GM12801 (cell line): Measurements from ENCODE around the gene WRAP53.

ENCODE experiments used
- CTCF ChIP-seq: IDR thresholded peaks from one replicate; pipeline ENCODE4 v1.5.1; 2011; ENCODE audit warnings: control low read depth; ENCODE audit not compliant: insufficient read length; ENCODE audit errors: extremely low read depth

The WRAP53 gene

DNA sequence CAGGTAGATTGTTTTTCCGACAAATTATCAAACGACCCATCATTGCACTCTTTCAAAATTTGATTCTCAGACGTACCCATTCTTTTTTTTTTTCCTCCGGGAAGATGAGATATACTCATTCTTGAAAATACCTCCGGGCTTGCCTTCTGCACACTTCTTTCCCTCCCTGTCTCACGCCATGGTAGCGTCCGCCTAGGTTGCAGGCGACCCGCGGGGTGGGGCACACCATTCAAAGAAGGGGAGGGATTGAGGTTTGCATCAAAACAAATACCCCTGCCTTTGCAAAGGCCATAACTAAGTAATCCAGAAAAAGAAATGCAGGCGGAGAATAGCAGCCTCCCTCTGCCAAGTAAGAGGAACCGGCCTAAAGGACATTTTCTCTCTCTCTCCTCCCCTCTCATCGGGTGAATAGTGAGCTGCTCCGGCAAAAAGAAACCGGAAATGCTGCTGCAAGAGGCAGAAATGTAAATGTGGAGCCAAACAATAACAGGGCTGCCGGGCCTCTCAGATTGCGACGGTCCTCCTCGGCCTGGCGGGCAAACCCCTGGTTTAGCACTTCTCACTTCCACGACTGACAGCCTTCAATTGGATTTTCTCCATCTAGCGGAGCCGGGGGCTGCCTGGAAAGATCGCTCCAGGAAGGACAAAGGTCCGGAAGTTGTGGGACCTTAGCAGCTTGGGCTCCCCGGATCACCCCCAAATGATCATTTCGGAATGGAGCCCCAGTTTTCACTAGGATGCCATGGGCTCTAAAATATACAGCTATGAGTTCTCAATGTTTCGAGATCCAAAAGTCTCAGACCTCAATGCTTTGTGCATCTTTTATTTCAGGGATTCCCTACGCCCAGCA lies 1.8 kb upstream of the WRAP53 start:
- TF ChIP-seq CTCF: no peak

GRCh38 chr17:7687072-7687907 lies 987 bp upstream of the WRAP53 start, which contains the start of gene TP53:
Gene TP53 (minus strand): TSS chr17:7687490. CDS start chr17:7676594, 10,896 bp downstream.
- TF ChIP-seq CTCF: no peak

DNA sequence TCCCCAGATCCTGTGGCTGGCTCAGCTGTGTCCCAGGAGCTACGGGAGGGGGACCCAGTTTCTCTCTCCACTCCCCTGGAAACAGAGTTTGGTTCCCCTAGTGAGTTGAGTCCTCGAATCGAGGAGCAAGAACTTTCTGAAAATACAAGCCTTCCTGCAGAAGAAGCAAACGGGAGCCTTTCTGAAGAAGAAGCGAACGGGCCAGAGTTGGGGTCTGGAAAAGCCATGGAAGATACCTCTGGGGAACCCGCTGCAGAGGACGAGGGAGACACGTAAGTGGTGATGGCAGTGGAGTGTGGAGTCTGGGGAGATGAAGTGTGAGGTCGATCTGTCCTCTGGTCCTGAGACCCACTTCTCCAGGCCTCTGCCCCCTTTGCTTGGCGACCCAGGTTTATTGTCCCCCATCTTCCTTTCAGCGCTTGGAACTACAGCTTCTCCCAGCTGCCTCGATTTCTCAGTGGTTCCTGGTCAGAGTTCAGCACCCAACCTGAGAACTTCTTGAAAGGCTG lies 585 bp downstream of the WRAP53 start:
- TF ChIP-seq CTCF: no peak

DNA sequence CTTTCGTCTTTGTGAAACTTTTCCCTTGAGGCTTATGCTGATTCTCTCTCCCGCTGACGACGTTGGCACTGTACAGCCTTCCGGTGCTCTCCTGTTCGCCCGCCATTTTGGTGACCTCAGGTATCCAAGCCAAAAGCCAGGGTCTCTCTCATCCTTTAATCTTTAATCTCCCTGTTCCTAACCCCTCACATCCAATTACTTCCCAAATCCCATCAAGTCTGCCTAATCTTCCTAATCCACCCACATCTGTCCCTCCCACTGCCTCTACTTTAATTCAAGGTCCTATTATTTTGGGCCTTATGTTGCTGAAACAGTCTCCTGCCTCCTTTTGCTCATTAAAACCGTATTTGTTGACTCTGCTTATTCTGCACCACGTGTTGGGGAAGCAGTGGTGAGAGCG lies 7.3 kb downstream of the WRAP53 start:
- no peak for TF ChIP-seq CTCF

DNA sequence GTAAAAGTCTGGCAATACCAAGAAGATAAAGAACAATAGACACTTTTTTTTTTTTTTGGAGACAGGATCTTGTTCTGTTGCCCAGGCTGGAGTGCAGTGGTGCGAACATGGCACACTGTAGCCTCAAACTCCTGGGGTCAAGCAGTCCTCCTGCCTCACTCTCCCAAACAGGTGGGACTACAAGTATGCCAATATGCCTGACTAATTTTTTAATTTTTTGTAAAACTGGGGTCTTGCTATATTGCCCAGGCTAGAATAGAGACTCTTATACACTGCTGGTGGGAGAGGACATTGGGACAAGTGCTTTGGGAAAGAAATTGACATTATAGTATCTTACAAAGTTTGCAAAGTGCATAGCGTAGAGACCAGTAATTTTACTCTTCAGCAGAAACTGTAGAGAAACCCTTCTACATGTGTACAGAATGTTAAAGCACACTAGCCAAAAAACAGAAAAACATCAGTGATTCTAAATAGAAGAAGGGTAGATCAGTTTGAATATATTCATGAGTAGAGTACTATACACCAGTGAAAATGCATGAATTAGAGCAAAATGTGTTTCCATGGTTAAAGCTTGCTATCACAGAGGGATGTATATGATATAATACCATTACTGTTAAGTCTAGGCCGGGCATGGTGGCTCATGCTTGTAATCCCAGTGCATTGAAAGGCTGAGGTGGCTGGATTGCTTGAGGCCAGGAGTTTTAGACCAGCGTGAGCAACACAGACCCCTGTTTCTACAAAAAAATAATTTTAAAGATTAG lies 9.7 kb downstream of the WRAP53 start:
- no peak for TF ChIP-seq CTCF

- no peak for TF ChIP-seq CTCF
Measured at GRCh38 chr17:7700510-7700909, 12.2 kb downstream of the WRAP53 start.
